Activated CD4-positive, alpha-beta T cell treated with anti-CD3 and anti-CD28 coated beads for 4 hours (primary cell): ENCODE data around the gene CFAP107.
"Not testable (repeated sequence)": the region's sequence is repeated elsewhere in the genome, so short reads cannot be mapped to it uniquely, and the experiment has no call there.

Experiments used
- DNase-seq, 2 donors: peaks; one replicate each; pipeline ENCODE4 v3.0.0-alpha.2; 2020

The CFAP107 gene, protein sequence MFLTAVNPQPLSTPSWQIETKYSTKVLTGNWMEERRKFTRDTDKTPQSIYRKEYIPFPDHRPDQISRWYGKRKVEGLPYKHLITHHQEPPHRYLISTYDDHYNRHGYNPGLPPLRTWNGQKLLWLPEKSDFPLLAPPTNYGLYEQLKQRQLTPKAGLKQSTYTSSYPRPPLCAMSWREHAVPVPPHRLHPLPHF

DNA sequence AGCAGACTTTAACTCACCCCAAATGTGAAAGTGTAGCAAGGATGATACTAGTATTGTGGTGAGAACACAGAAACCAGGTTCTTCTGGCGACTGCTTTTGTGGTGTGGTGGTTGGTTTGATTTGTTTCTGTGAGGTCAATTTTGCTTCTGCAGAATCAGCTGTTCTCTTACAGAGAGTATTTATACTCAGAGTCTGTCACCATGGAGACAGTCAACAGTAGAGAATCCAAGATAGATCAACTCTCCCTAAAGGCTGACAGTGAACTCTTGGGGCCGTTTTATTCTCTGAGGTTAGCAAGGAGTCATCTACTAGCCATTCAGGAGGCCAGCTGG lies at the start of gene CFAP107:
Gene CFAP107, plus strand, starts transcription at position 209 of the 332 bp plus-strand sequence. CDS start 231 bp downstream, outside the sequence.
- no peak for DNase-seq

DNA sequence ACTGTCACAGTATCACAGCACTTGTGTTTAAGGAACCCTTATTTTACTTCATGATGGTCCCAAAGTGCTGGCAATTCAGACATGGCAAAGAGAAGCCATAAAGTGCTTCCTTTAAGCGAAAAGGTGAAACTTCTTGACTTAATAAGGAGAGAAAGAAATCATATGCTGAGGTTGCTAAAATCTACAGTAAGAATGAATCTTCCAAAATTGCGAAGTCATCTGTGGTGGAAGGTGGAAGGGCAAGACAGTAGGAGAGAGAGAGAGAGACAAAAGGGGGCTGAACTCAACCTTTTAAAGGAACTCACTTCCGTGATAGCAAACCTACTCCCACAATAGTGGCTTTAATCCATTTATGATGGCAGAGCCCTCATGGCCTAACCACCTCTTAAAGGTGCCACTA lies 49.3 kb upstream of the CFAP107 start:
- no peak for DNase-seq

DNA sequence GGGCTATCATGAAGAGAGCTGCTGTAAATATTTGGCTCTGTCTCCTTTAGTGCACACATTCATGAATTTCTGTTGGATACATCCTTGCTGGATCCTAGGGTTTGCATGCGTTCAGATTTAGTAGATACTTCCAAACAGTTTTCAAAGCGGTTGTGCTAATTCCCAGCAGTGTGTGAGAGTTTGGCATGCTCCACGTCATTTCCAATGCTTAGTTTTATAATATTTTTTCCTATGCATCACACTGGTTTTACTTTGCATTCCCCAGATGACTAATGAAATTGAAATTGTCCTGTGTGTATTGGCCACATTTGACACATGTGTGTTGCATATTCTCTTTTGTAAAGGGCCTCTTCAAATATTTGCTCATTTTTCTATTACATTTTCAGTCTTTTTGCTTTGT lies 48.6 kb upstream of the CFAP107 start:
- no peak for DNase-seq

DNA sequence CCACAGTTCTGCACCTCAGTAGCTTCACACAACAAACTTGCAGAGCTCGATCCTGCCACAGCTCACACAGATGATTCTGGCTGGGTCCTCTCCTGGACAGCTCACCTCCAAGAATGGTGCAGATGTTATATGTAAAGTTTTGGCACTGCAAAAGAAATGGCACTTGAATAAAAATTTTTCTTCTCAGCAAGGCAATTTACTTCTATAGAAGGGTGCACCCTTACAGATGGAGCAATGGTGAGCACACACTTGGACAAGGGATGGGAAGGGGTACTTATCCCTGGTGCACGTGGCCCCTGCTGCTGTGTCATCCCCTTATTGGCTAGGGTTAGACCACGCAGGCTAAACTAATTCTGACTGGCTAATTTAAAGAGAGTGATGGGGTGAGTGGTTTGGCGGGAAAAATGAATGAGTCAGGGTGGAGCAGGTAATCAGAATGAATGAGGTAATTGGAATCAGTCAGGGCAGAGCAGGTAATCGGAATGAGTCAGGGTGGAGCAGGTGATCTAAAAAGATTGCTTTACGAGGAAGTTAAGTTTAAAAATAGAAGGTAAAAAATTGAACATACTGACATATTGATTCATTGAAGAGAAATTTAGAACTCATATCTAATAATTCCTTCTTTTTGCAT lies 42.1 kb upstream of the CFAP107 start:
- no peak for DNase-seq

DNA sequence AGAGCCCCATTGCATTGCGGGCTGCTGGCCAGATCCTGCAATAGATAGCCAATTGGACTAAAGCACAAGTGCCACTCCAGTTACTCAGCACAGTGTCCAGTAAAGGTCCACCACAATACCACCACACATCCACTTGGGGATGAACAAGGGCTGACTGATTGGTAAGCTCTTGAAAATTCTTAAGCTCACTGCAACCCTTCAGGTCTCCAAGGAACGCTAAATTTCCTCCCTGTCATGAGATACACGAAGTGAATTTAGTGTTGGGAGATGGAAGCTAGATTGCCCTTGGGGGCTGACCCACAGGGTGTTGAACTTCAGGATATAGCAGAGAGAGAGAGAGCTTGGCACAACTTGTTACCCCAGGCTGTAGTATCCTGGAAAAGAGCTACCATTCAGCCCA lies 39.9 kb upstream of the CFAP107 start:
- DNase-seq: no peak

DNA sequence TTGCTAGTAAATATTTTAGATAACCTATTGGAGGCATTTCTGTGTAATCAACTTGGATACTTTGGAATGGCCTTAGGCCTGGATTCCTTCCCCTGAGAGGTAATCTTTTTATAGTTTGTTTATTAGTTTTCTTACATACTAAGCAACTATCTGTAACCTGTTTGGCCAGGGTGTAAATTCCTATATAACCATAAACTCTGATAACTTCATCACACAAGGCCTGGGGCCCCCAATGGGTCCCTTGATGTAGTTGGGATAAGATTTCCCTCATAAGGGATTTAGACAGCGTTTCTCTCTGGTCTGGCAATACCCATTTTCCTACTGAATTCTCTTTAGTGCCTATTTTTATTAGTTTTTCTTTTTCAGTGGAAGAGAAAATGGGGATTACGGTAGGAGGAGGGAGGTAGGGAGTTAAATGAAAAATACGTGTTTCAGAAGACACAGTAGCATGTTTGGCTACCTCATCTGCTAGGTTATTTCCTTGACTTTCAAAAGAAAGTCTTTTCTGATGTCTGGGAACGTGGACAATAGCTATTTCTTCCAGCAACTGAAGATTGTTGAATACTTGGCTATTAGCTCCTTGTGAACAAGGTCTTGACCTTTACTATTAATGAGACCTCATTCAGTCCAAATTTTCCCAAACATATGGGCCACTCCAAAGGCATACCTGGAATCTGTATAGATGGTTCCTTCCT lies 37.5 kb upstream of the CFAP107 start:
- no peak for DNase-seq

DNA sequence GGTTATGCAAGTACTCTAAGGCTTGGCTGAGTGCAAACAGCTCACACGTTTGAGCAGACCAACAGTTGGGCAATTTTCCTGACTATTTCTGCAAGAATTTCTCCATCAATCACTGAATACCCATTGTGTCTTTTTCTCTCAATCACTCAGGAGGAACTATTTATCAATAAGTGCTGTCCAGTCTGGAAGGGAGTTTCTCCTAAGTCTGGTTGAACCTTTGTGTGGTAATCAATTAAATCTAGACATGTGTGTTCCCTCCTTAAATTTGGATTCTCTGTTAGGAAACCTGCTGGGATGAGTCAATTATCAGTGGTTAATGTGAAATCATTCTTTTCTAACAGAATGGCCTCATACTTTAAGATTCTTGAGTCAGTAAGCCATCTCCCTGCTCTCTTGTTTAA lies 36.9 kb upstream of the CFAP107 start:
- DNase-seq: no peak

DNA sequence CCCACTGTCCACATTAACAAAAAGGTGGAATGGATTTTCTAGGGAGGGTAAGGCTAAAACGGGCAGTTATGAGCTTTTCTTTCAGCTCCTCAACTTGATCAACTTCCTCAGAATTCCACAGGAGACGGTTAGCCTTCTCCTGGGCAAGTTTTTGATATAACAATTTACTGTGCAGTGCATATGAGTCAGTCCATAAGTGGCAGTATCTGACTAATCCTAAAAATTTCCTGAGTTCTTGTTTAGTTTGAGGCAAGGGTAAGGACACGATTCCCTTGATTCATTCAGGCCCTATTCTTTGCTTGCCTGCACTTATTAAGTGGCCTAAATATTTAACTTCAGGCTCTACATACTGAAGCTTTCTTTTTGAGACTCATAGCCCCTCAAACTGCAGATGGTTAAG lies 36.3 kb upstream of the CFAP107 start:
- DNase-seq: no peak

DNA sequence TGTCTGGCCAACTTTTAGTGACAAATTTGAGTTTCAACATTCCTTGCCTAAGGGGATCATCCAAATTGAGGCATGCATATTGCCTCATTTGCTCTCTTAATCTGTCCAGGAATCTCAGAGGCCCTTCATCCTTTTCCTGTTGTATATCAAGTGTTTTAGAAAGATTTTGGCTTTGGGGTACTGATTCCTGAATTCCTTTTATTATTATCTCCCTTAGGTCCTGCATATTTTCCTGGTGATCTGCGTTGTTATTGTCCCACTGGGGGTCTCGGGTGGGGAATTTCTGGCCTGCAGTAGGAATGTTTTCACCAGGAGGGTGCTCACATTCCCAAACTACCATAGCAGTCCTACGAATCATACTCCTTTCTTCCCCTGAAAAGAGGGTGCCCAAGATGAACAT lies 34.5 kb upstream of the CFAP107 start:
- DNase-seq: no peak

DNA sequence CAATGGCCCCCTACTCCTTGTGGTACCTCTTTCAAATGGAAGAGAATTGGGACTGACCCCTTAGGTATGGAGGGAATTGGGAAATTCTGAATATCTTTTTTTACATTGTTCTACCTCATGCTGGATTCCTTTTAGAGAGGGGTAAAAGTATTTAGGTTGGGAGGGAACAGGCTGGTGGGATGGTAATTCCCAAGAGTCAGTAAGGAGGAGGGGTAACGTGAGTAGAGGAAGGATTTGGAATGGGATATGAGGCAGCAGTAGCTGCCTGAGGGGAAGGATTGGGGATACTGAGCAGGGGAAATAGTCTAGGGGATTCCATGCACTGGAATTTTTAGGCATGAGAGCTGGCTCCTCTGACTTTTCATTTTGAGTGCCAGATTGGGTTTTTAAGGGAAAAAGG lies 33.9 kb upstream of the CFAP107 start:
- no peak for DNase-seq

DNA sequence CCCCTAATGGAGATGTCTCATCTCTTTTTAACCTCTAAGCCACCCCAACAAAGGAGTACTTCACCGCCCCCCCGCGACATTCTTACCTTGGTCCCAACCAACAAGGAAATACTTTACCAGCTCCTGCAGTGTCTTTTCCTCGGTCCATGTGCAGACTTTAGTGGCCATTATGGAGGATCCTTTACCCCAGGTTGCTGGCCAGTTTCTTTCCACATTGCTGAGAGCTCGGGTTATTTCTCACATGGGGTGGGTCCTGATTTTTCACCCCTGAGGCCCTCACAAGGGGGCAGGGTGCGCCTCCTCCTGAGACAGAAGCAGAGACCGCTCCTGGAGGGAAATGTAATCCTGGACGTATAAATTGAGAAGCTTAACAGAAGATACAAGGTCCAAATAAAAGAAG lies 33.1 kb upstream of the CFAP107 start:
- DNase-seq: no peak

DNA sequence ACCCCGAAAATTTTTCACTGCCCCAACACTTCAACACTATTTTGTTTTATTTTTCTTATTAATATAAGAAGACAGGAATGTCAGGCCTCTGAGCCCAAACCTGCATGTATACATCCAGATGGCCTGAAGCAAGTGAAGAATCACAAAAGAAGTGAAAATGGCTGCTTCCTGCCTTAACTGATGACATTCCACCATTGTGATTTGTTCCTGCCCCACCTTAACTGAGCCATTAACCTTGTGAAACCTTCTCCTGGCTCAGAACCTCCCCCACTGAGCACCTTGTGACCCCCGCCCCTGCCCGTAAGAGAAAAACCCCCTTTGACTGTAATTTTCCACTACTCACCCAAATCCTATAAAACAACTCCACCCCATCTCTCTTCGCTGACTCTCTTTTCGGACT lies 32.3 kb upstream of the CFAP107 start:
- DNase-seq: not testable (repeated sequence)

DNA sequence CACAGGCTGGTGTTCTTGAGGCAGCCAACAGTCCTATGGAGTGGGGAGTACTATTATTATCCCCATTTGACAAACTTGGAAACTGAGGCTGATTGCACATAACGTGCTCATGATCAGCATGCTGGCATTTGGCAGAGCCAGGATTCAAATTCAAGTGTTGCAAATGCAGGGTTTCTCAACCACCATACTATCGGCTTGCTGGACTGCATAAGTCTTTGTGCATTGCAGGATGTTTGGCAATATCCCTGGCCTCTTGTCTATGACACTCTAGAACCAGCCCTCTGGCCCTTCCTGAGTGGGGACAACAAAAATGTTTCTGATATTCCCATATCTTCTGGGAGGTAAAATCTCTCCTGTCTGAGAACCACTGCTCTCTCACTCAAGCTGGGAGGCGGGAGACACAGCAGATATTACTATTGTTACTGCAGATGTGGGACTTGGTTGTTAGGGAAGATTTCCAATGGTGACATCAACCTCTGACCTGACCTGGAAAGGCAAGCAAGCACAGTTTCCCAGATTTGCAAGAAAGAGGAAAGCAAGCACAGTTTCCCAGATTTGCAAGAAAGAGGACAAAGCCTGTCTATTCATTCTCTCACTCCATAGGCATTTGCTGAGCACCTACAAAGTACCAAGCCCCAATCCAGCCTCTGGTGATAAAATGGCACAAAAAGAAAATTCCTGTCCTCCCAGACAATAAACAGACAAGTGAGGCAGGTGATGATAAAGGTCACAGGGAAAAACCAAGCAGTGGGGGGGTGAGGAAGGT lies 31.1 kb upstream of the CFAP107 start:
- DNase-seq: no peak

DNA sequence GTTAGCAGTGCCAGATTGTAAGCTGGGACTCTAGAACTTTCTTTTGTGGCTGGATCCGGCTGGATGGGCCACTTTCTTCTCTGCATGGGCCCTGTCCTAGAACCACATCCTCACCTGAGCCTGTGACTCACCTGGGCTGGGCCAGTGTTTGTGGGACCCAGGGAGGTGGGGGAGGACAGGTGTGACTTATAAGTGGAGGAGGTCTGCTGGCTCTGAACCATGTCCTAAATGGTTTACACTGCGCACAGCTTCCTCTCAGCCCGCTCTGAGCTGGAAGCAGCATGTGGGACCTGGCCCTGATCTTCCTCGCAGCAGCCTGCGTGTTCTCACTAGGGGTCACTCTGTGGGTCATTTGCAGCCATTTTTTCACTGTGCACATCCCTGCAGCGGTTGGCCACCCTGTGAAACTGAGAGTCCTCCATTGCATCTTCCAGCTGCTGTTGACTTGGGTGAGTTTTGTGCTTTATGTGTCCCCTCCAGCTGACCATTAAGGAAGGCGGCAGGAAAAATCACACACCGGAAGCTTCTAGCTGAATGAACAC lies 30.0 kb upstream of the CFAP107 start, which contains the start of gene AADACL3:
Gene AADACL3, plus strand, starts transcription at position 215 of the 542 bp plus-strand sequence. Its CDS starts 67 bp downstream, at position 282.
- no peak for DNase-seq

DNA sequence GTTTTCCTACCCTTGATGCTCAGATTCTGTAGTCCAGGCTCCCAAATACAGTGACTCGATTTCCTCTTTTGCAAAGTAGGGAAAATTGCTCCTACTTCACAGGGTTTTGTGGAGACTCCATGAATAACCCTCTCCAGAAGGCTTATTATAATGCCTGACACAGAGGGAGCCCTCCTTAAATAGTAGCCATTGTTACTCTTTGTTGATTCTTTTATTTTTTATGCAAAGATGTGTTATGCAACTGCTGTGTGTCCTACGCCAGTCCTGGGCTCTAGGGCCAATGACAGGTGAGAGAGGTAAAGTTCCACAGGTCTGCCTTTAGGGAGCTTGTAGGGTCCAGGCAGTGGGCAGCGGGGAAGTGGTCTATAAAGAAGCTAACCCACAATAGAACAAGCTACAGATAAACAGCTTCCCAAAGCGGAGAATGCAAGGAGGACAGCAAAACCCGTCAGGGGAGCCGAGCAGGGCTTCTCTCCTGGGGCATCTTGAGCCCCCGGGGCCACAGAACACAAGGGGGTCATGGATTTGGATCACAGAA lies 28.6 kb upstream of the CFAP107 start:
- DNase-seq: no peak

DNA sequence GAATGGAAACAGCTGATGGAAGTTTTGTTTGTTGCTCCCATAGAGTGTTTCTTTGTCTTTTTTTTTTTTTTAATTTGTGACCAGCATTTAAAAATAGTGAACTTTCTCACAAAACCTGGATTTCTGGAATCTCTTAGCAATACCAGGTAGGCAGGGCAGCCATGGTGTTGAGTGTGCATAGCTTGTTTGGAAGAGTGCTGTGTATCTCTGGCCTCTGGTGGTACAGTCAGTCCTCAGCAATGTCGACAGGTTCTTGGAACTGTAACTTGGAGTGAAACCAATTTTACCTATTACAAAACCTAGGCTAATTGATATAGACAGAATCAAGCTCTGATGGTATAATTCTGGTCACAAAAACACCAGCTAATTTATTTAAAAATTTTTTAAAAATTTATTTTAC lies 23.4 kb upstream of the CFAP107 start:
- DNase-seq: no peak

DNA sequence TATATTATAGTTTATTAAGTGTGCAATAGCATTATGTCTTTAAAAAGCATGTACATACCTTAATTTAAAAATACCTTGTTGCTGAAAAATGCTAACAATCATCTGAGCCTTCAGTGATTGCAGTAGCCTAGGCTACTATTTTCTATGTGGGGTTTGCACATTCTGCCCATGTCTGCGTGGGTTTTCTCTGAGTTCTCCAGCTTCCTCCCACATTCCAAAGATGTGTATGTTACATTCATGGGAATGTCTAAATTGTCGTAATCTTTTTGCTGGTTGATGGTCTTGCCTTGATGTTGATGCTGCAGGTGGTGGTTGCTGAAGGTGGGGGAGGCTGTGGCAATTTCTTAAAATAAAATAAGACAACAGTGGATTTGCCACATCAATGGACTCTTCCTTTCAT lies 17.6 kb upstream of the CFAP107 start:
- DNase-seq: no peak

DNA sequence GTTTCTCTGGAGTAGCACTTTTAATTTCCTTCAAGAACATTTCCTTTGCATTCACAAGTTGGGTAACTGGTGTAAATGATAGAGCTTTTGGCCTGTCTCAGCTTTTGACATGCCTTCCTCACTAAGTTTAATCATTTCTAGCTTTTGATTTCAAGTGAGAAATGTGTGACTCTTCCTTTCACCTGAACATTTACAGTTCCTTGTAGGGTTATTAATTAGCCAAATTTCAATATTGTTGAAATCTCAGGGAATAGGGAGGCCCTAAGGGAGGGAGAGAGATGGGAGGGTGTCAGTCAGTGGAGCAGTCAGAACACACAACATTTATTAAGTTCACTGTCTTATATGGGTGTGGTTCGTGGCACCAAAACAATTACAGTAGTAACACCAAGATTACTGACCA lies 15.8 kb upstream of the CFAP107 start:
- no peak for DNase-seq

DNA sequence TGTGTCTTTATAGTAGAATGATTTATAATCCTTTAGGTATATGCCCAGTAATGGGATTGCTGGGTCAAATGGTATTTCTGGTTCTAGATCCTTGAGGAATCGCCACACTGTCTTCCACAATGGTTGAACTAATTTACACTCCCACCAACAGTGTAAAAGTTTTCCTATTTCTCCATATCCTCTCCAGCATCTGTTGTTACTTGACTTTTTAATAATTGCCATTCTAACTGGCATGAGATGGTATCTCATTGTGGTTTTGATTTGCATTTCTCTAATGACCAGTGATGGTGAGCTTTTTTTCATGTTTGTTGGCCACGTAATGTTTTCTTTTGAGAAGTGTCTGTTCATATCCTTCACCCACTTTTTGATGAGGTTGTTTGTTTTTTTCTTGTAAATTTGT lies 14.9 kb upstream of the CFAP107 start:
- not testable (repeated sequence) for DNase-seq

DNA sequence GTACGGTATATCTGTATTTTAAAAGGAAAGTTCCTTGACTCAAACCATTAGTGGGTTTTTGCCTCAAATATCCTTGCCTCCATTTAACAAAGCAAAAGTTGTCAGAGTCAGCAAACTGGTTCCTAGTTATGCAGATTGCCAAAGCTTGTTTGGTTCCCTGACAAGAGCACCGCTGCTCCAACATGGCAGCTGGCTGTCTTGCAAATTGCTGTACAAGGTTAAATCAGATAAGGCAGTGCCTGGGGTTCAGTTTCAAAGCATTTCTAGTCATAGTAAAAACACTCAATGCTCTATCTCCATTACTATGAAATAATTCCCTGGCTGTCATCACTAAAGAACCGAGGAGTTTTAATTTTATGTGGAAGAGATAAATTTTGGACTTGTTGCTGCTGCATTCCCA lies 11.3 kb upstream of the CFAP107 start:
- no peak for DNase-seq

DNA sequence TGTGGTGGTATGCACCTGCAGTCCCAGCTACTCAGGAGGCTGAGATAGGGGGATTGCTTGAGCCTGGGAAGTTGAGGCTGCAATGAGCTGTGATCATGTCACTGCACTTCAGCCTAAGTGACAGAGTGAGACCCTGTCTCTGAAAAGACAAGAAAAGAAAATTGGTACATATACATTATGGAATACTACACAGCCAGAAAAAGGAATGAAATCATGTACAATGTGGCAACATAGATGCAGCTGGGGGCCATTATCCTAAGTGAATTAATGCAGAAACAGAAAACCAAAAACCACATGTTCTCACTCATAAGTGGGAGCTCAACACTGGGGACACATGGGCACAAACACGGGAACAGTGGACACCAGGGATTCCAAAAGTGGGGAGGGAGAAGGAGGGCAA lies 7.1 kb upstream of the CFAP107 start:
- no peak for DNase-seq

DNA sequence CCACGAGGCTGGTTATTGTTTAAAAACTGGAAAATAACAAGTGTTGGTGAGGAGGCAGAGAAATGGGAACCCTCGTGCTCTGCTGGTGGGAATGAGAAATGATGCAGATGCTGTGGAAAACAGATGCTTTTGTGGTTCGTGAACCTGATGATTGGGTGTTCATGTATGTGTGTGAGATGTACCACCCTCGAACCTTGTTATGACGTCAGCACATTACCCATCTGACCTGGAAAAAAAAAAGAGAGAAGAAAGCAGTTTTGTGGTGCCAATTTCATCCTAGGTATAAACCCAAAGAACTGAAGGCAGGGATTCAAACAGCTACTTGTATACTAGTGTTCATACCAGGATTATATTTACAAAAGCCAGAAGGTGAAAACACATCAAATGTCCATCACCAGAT lies 6.4 kb upstream of the CFAP107 start:
- no peak for DNase-seq

DNA sequence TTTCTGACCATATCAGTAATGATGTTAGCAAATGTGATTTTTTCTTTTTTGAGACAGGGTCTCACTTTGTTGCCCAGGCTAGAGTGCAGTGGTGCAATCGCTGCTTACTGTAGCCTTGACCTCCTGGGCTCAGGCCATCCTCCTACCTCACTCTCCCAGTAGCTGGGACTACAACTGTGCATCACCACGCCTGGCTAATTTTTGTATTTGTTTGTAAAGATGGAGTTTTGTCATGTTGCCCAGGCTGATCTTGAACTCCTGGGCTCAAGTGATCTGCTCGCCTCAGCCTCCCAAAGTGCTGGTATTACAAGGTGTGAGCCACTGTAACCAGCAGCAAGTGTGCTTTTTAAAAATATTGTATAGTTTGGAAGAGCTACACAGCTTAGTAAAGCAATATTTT lies 4.1 kb upstream of the CFAP107 start:
- DNase-seq: no peak
